Heart right ventricle (tissue), 16 donors: ENCODE results near the gene KCTD12. TPM values are rescaled to one million over a fixed set of nuclear protein-coding genes. Genes with fewer than 3 reads are reported as not detected.
"Not testable (repeated sequence)": the region's sequence is repeated elsewhere in the genome, so short reads cannot be mapped to it uniquely, and the experiment has no call there.

Source experiments
- ATAC-seq, 8 donors: fragments of 200-7000 bp; cut with Tn5 transposase; one replicate each; pipeline ENCODE4 v1.9.1; 2020; ENCODE audit warnings: mild to moderate bottlenecking in 8 of 8, moderate library complexity in 8 of 8, moderate number of reproducible peaks in 1 of 8
- DNase-seq, 2 donors: peaks; one replicate each; pipeline ENCODE4 v3.0.0-alpha.2; 2020
- H3K27ac ChIP-seq, 10 donors: fragments of 200-600 bp; sonication (generic) in 2 of 10; one replicate each; pipeline versions ENCODE4 v1.5.0 to v1.8.0; 2020 to 2022; ENCODE audit warnings: mild to moderate bottlenecking in 3 of 10
- H3K27me3 ChIP-seq, 7 donors: fragments of 200-600 bp; one replicate each; pipeline ENCODE4 v1.8.0; 2021 to 2022; ENCODE audit warnings: mild to moderate bottlenecking in 2 of 7
- H3K36me3 ChIP-seq, 9 donors: fragments of 200-600 bp; sonication (generic) in 1 of 9; one replicate each; pipeline versions ENCODE4 v1.5.0 to v1.8.0; 2020 to 2022; ENCODE audit warnings: mild to moderate bottlenecking in 2 of 9
- H3K4me1 ChIP-seq, 9 donors: fragments of 200-600 bp; sonication (generic) in 1 of 9; one replicate each; pipeline versions ENCODE4 v1.5.0 to v1.8.0; 2020 to 2022; ENCODE audit warnings: mild to moderate bottlenecking in 4 of 9
- H3K4me3 ChIP-seq, 10 donors: fragments of 200-600 bp; sonication (generic) in 2 of 10; one replicate each; pipeline versions ENCODE4 v1.5.0 to v1.8.0; 2020 to 2022; ENCODE audit warnings: mild to moderate bottlenecking in 7 of 10, moderate library complexity in 2 of 10
- H3K9me3 ChIP-seq, 11 donors: fragments of 200-600 bp in 10 of 11; sonication (generic) in 2 of 11; one replicate each; pipeline versions ENCODE4 v1.5.0 to v1.8.0; 2013 to 2022; ENCODE audit warnings: mild to moderate bottlenecking in 2 of 11, control low read depth in 1 of 11, moderate library complexity in 1 of 11
- CTCF ChIP-seq, 9 donors: fragments of 200-600 bp; sonication (generic) in 2 of 9; IDR thresholded peaks; one replicate each; pipeline versions ENCODE4 v1.5.0 to v1.8.0; 2021 to 2022; ENCODE audit warnings: antibody characterized with exemption in 9 of 9, mild to moderate bottlenecking in 5 of 9, moderate library complexity in 1 of 9
- WGBS, 2 donors: extraction: QIAGEN DNeasy Blood & Tissue Kit; methylation state at CpG; one replicate each; pipeline ENCODE4 v1.1.7; 2013; ENCODE audit warnings: inconsistent platforms in 1 of 2; 5-methylcytosine and 5-hydroxymethylcytosine counted together
- intact Hi-C, 10 donors: fragments of 100-400 bp; cut with DNase I; formaldehyde crosslinking; loops; one replicate each; pipeline versions ENCODE4 v1.11.1 to v1.14.2; 2022
- polyA plus RNA-seq, 2 donors: library from polyadenylated mRNA; stranded (reverse); fragments of 200-250 nt; gene quantifications; one replicate each; pipeline ENCODE4 v1.2.3, GENCODE V29; 2013
- total RNA-seq, 10 donors: library from RNA; stranded (reverse); fragmentation: NEBNext Ultra II Directional in 3 of 10; extraction: Animal tissue kit (Norgen Biotek cat#: 25700) in 3 of 10; gene quantifications; one replicate each; pipeline versions ENCODE4 v1.2.1 to v1.2.4, GENCODE V29; 2021 to 2023
- donor health status: Arrhythmogenic right ventricular cardiomyopathy.
- donor health status: ischemic (EF 13 %, LVEDD 7.1; RV severe dilation, severe dysfunction).
- donor health status: healthy with polysubstance abuse.
- donor health status: DM: no; HTN: yes; CAD: no.
- donor health status: DM: no; HTN: no; CAD: no.
- donor health status: ischemic (EF 25% LVEDD 6.9; RV normal size, moderate dysfunction).
- donor health status: ischemic (EF 25% LVEDD 5.7; RV mildly dilated, moderate dysfunction).
- donor health status: healthy.
- donor health status: DM: yes; HTN: yes; CAD: no.
- donor health status: Ischemic cardiomyopathy.
- donor health status: ischemic (EF 35%, LVEDD 5.7; RV mildly dilated, moderate dysfunction).
- donor health status: nonischemic (EF 11% LVEDD 7.7; RV severe dilation, severe dysfunction).
- donor health status: DM: yes; HTN: yes; CAD: no.
- donor health status: PGD.
- donor health status: ischemic (EF 29% LVEDD 5.4; RV normal size, mild dysfunction).
- donor health status: nonischemic (EF 23%, LVEDD 6.1; RV moderate dilation, normal function).

KCTD12 gene
- total and polyA plus RNA-seq, 12 donors, result 12.4 to 56.5 (median 32.4) TPM

- intact Hi-C loops, result loop anchor here (2.0 to 10.0 kb wide), 11 partner anchors 82 to 1210 kb away; no protein-coding TSS in a partner anchor
- Histone ChIP-seq H3K36me3 (no peaks in the 10 kb centered on the region), H3K27ac (no peak overlapping the region), H3K4me3 (no peak overlapping the region), H3K4me1 (peaks cover 0 to 4% (median 0%) of the 10 kb centered on the region in 9 donors), H3K9me3 (peaks cover 0 to 3% (median 0%) of the 10 kb centered on the region in 11 donors), H3K27me3 (peaks cover 0 to 4% (median 0%) of the 10 kb centered on the region in 7 donors)
- no peak for ATAC-seq
- WGBS, 2 donors, result 63 to 75% methylated on average over 2 of the region's 2 CpGs
- DNase-seq, result no peak
- TF ChIP-seq CTCF (IDR thresholded peaks at IDR 0.05), result no peak
These were observed 18.3 kb upstream of the KCTD12 start for GRCh38 chr13:76904507-76904906.

GRCh38 chr13:76903544-76904162 is 17.4 kb upstream of the KCTD12 start:
- ATAC-seq, result peak in 7 of 8 donors; percentile 73 to 88 (median 83)

GRCh38 chr13:76899066-76899465 is 12.9 kb upstream of the KCTD12 start:
- ATAC-seq, DNase-seq, intact Hi-C loops, H3K4me3 ChIP-seq, H3K36me3 ChIP-seq, H3K27ac ChIP-seq, H3K27me3 ChIP-seq: not testable (repeated sequence)
- Histone ChIP-seq H3K4me1 (peaks cover 0 to 15% (median 0%) of the 10 kb centered on the region in 9 donors), H3K9me3 (peaks cover 0 to 22% (median 4%) of the 10 kb centered on the region in 11 donors)
- WGBS, 2 donors, result 95 to 98% methylated on average over 4 of the region's 4 CpGs

More at GRCh38 chr13:76903544-76904162, 17.4 kb upstream of the KCTD12 start:
- peaks cover 0 to 12% (median 4%) of the 10 kb centered on the region in 11 donors for H3K9me3 ChIP-seq
- WGBS, 2 donors, result 21 to 22% methylated on average over 3 of the region's 3 CpGs
- no peak overlapping the region for H3K27ac ChIP-seq
- peaks cover 0 to 4% (median 0%) of the 10 kb centered on the region in 7 donors for H3K27me3 ChIP-seq
- no peaks in the 10 kb centered on the region for H3K36me3 ChIP-seq
- TF ChIP-seq CTCF (IDR thresholded peaks at IDR 0.05), result peak; percentile 92 to 100 (median 99)
- H3K4me1 ChIP-seq, result peaks cover 0 to 4% (median 0%) of the 10 kb centered on the region in 9 donors
- peak; percentile 27 to 70 for DNase-seq
- H3K4me3 ChIP-seq, result no peak overlapping the region
- intact Hi-C loops, result loop anchor here (1.0 to 10.0 kb wide), 16 partner anchors 81 to 1209 kb away; no protein-coding TSS in a partner anchor

GRCh38 chr13:76897171-76897570 is 11.0 kb upstream of the KCTD12 start:
- H3K27ac ChIP-seq, intact Hi-C loops, H3K36me3 ChIP-seq, H3K4me3 ChIP-seq, H3K27me3 ChIP-seq, ATAC-seq, DNase-seq: not testable (repeated sequence)
- Histone ChIP-seq H3K4me1 (peaks cover 0 to 15% (median 0%) of the 10 kb centered on the region in 9 donors), H3K9me3 (peaks cover 0 to 22% (median 4%) of the 10 kb centered on the region in 11 donors)

- Histone ChIP-seq H3K27me3 (peaks cover 0 to 11% (median 0%) of the 10 kb centered on the region in 7 donors), H3K9me3 (peaks cover 0 to 21% (median 4%) of the 10 kb centered on the region in 11 donors), H3K27ac (no peak overlapping the region), H3K36me3 (no peaks in the 10 kb centered on the region), H3K4me1 (peaks cover 0 to 15% (median 0%) of the 10 kb centered on the region in 9 donors), H3K4me3 (no peak overlapping the region)
- peak in 4 of 8 donors; percentile 41 to 61 (median 42) for ATAC-seq
- DNase-seq, result no peak
- intact Hi-C loops, result loop anchor here in 1 of 10 donors (5.0 kb wide), 1 partner anchor 187 kb away; no protein-coding TSS in a partner anchor
- WGBS, 2 donors, result 50 to 53% methylated on average over 2 of the region's 2 CpGs
- peak in 1 of 9 donors; percentile 3 for TF ChIP-seq CTCF (IDR thresholded peaks at IDR 0.05)
These were observed 8.4 kb upstream of the KCTD12 start for GRCh38 chr13:76894401-76895110.
